SK-N-SH treated with all-trans-retinoic acid at 6 μM for 48 hours (cell line): ENCODE data around the gene DENND1C.

Source experiments
- ATAC-seq: fragments of 200-7000 bp; cut with Tn5 transposase; 3 replicates; pipeline ENCODE4 v1.9.1; 2020; ENCODE audit warnings: mild to moderate bottlenecking, moderate library complexity
- ARNTL ChIP-seq: fragments of 450-650 bp; formaldehyde crosslinking; IDR thresholded peaks from 2 replicates; pipeline ENCODE4 v1.5.0; 2020; ENCODE audit warnings: low read depth, mild to moderate bottlenecking, moderate library complexity, borderline replicate concordance
- BACH2 ChIP-seq: fragments of 250-450 bp; sonication (Bioruptor Pico); IDR thresholded peaks from 2 replicates; pipeline ENCODE4 v1.9.0; 2021; ENCODE audit warnings: mild to moderate bottlenecking, borderline replicate concordance
- CREB5 ChIP-seq: fragments of 250-450 bp; sonication (Bioruptor Pico); IDR thresholded peaks from 2 replicates; pipeline ENCODE4 v1.5.1; 2020; ENCODE audit warnings: low read depth, mild to moderate bottlenecking, moderate library complexity
- CSRNP3 ChIP-seq: fragments of 250-450 bp; sonication (Bioruptor Pico); IDR thresholded peaks from 2 replicates; pipeline ENCODE4 v1.5.1; 2021; ENCODE audit warnings: mild to moderate bottlenecking, moderate library complexity
- ESRRG ChIP-seq: fragments of 250-450 bp; sonication (Bioruptor Pico); IDR thresholded peaks from 2 replicates; pipeline ENCODE4 v1.6.1; 2021; ENCODE audit warnings: mild to moderate bottlenecking
- GLIS3 ChIP-seq: fragments of 250-450 bp; sonication (Bioruptor Pico); IDR thresholded peaks from 2 replicates; pipeline ENCODE4 v1.5.0; 2020; ENCODE audit warnings: mild to moderate bottlenecking, moderate library complexity
- ISL1 ChIP-seq: fragments of 250-450 bp; sonication (Bioruptor Pico); IDR thresholded peaks from 2 replicates; pipeline ENCODE4 v2.1.2; 2022; ENCODE audit warnings: mild to moderate bottlenecking, moderate library complexity
- OSR1 ChIP-seq: fragments of 250-450 bp; sonication (Bioruptor Pico); IDR thresholded peaks from 2 replicates; pipeline ENCODE4 v1.8.0; 2022; ENCODE audit warnings: moderate library complexity, mild to moderate bottlenecking, inconsistent platforms
- POU6F1 ChIP-seq: fragments of 250-450 bp; sonication (Bioruptor Pico); IDR thresholded peaks from 2 replicates; pipeline ENCODE4 v1.8.0; 2021; ENCODE audit warnings: low read depth, mild to moderate bottlenecking, moderate library complexity, borderline replicate concordance
- PPARA ChIP-seq: fragments of 250-450 bp; sonication (Bioruptor Pico); IDR thresholded peaks from 2 replicates; pipeline ENCODE4 v1.5.0; 2020; ENCODE audit warnings: mild to moderate bottlenecking, borderline replicate concordance
- RARB ChIP-seq: fragments of 250-450 bp; sonication (Bioruptor Pico); IDR thresholded peaks from 2 replicates; pipeline ENCODE4 v1.8.0; 2021; ENCODE audit warnings: mild to moderate bottlenecking, moderate library complexity
- SNAI2 ChIP-seq: fragments of 250-450 bp; sonication (Bioruptor Pico); IDR thresholded peaks from 2 replicates; pipeline ENCODE4 v1.5.0; 2020; ENCODE audit warnings: mild to moderate bottlenecking, moderate library complexity
- TCF4 ChIP-seq: fragments of 250-450 bp; sonication (Bioruptor Pico); IDR thresholded peaks from 2 replicates; pipeline ENCODE4 v1.8.0; 2021; ENCODE audit warnings: mild to moderate bottlenecking, moderate library complexity, borderline replicate concordance
- TOX ChIP-seq: fragments of 250-450 bp; sonication (Bioruptor Pico); IDR thresholded peaks from 2 replicates; pipeline ENCODE4 v1.8.0; 2021; ENCODE audit warnings: mild to moderate bottlenecking, moderate library complexity, borderline replicate concordance
- ZC3H10 ChIP-seq: fragments of 250-450 bp; sonication (Bioruptor Pico); IDR thresholded peaks from 2 replicates; pipeline ENCODE4 v1.5.1; 2021; ENCODE audit warnings: mild to moderate bottlenecking, moderate library complexity
- ZFP3 ChIP-seq: fragments of 250-450 bp; sonication (Bioruptor Pico); IDR thresholded peaks from 2 replicates; pipeline ENCODE4 v1.5.0; 2020; ENCODE audit warnings: mild to moderate bottlenecking, moderate library complexity
- ZFP30 ChIP-seq: fragments of 450-650 bp; formaldehyde crosslinking; IDR thresholded peaks from 2 replicates; pipeline ENCODE4 v1.5.0; 2022; ENCODE audit warnings: mild to moderate bottlenecking, moderate library complexity
- ZNF565 ChIP-seq: fragments of 450-650 bp; formaldehyde crosslinking; conservative IDR thresholded peaks from 2 replicates; pipeline ENCODE4 v1.5.0; 2020; ENCODE audit warnings: low read depth, mild to moderate bottlenecking, moderate library complexity
- ZNF70 ChIP-seq: fragments of 450-650 bp; formaldehyde crosslinking; IDR thresholded peaks from 2 replicates; pipeline ENCODE4 v1.5.0; 2020; ENCODE audit warnings: mild to moderate bottlenecking, moderate library complexity
- ZNF8 ChIP-seq: fragments of 450-650 bp; formaldehyde crosslinking; IDR thresholded peaks from 2 replicates; pipeline ENCODE4 v1.5.0; 2020; ENCODE audit warnings: mild to moderate bottlenecking, moderate library complexity
- TF ChIP-seq, protein P1 (sequence below): fragments of 250-450 bp; sonication (Bioruptor Pico); IDR thresholded peaks from 2 replicates; pipeline ENCODE4 v1.8.0; 2020; ENCODE audit warnings: mild to moderate bottlenecking, moderate library complexity, borderline replicate concordance
- TF ChIP-seq, protein P2 (sequence below): fragments of 250-450 bp; sonication (Bioruptor Pico); IDR thresholded peaks from 2 replicates; pipeline ENCODE4 v1.5.0; 2020; ENCODE audit warnings: mild to moderate bottlenecking, moderate library complexity

Gene DENND1C

GRCh38 chr19:6480848-6481415, 655 bp downstream of the DENND1C start (continued):
- TF ChIP-seq ZNF565 (CRISPR knock-in tag), result no peak
- no peak for TF ChIP-seq BACH2
- no peak for TF ChIP-seq TCF4 (CRISPR knock-in tag)
- no peak for TF ChIP-seq ISL1 (CRISPR knock-in tag)
- TF ChIP-seq, all 23 proteins: peak for 0

GRCh38 chr19:6479836-6480398, 1.7 kb downstream of the DENND1C start:
- no peak for TF ChIP-seq PPARA
- no peak for TF ChIP-seq SNAI2 (CRISPR knock-in tag)
- TF ChIP-seq ESRRG (CRISPR knock-in tag), result no peak
- TF ChIP-seq ZNF565 (CRISPR knock-in tag), result no peak
- TF ChIP-seq ZC3H10, result no peak
- TF ChIP-seq TCF4 (CRISPR knock-in tag), result no peak
- TF ChIP-seq CREB5 (CRISPR knock-in tag), result no peak
- no peak for TF ChIP-seq BACH2
- no peak for TF ChIP-seq POU6F1 (CRISPR knock-in tag)
- no peak for TF ChIP-seq ZNF70
- TF ChIP-seq GLIS3 (CRISPR knock-in tag), result no peak
- TF ChIP-seq, protein P1, sequence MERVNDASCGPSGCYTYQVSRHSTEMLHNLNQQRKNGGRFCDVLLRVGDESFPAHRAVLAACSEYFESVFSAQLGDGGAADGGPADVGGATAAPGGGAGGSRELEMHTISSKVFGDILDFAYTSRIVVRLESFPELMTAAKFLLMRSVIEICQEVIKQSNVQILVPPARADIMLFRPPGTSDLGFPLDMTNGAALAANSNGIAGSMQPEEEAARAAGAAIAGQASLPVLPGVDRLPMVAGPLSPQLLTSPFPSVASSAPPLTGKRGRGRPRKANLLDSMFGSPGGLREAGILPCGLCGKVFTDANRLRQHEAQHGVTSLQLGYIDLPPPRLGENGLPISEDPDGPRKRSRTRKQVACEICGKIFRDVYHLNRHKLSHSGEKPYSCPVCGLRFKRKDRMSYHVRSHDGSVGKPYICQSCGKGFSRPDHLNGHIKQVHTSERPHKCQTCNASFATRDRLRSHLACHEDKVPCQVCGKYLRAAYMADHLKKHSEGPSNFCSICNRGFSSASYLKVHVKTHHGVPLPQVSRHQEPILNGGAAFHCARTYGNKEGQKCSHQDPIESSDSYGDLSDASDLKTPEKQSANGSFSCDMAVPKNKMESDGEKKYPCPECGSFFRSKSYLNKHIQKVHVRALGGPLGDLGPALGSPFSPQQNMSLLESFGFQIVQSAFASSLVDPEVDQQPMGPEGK (CRISPR knock-in tag), result no peak
- no peak for TF ChIP-seq TOX
- no peak for TF ChIP-seq ZNF8 (CRISPR knock-in tag)
- no peak for TF ChIP-seq ISL1 (CRISPR knock-in tag)
- no peak for TF ChIP-seq RARB
- no peak for TF ChIP-seq ZFP3 (CRISPR knock-in tag)
- TF ChIP-seq CSRNP3 (CRISPR knock-in tag), result no peak
- TF ChIP-seq ZFP30 (CRISPR knock-in tag), result no peak
- TF ChIP-seq, all 23 proteins: peak for 0
- ATAC-seq, result no peak

GRCh38 chr19:6478815-6479214, 2.8 kb downstream of the DENND1C start:
- no peak for TF ChIP-seq GLIS3 (CRISPR knock-in tag)
- TF ChIP-seq, protein P2, sequence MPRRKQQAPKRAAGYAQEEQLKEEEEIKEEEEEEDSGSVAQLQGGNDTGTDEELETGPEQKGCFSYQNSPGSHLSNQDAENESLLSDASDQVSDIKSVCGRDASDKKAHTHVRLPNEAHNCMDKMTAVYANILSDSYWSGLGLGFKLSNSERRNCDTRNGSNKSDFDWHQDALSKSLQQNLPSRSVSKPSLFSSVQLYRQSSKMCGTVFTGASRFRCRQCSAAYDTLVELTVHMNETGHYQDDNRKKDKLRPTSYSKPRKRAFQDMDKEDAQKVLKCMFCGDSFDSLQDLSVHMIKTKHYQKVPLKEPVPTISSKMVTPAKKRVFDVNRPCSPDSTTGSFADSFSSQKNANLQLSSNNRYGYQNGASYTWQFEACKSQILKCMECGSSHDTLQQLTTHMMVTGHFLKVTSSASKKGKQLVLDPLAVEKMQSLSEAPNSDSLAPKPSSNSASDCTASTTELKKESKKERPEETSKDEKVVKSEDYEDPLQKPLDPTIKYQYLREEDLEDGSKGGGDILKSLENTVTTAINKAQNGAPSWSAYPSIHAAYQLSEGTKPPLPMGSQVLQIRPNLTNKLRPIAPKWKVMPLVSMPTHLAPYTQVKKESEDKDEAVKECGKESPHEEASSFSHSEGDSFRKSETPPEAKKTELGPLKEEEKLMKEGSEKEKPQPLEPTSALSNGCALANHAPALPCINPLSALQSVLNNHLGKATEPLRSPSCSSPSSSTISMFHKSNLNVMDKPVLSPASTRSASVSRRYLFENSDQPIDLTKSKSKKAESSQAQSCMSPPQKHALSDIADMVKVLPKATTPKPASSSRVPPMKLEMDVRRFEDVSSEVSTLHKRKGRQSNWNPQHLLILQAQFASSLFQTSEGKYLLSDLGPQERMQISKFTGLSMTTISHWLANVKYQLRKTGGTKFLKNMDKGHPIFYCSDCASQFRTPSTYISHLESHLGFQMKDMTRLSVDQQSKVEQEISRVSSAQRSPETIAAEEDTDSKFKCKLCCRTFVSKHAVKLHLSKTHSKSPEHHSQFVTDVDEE (CRISPR knock-in tag), result no peak
- TF ChIP-seq TCF4 (CRISPR knock-in tag), result no peak
- no peak for TF ChIP-seq OSR1 (CRISPR knock-in tag)
- no peak for TF ChIP-seq ISL1 (CRISPR knock-in tag)
- TF ChIP-seq ZNF70, result no peak
- TF ChIP-seq ARNTL (CRISPR knock-in tag), result no peak
- TF ChIP-seq ZC3H10, result no peak
- no peak for TF ChIP-seq BACH2
- no peak for TF ChIP-seq ZNF565 (CRISPR knock-in tag)
- TF ChIP-seq TOX, result no peak
- TF ChIP-seq CSRNP3 (CRISPR knock-in tag), result no peak
- no peak for TF ChIP-seq ZFP3 (CRISPR knock-in tag)
- no peak for TF ChIP-seq CREB5 (CRISPR knock-in tag)
- TF ChIP-seq, protein P1 (CRISPR knock-in tag), result no peak
- TF ChIP-seq, all 23 proteins: peak for 0
- ATAC-seq, result no peak
